Type B pancreatic cell (in vitro differentiated cells): ENCODE results near the gene MLH1. TPM values are rescaled to one million over a fixed set of nuclear protein-coding genes. Genes with fewer than 3 reads are reported as not detected.

ENCODE experiments used
- DNase-seq: peaks from one replicate; pipeline ENCODE4 v3.0.0; 2021; ENCODE audit warnings: mixed read lengths; ENCODE audit not compliant: unreplicated experiment; ENCODE audit errors: extremely low spot score
- H3K27ac Mint-ChIP-seq: 2 replicates; pipeline ENCODE4 v1.8.0; 2021; ENCODE audit warnings: mild to moderate bottlenecking, mixed read lengths
- H3K27me3 Mint-ChIP-seq: 2 replicates; pipeline ENCODE4 v1.8.0; 2021; ENCODE audit warnings: mixed read lengths
- H3K36me3 Mint-ChIP-seq: 2 replicates; pipeline ENCODE4 v1.8.0; 2021; ENCODE audit warnings: mixed read lengths
- H3K4me1 Mint-ChIP-seq: one replicate; pipeline ENCODE4 v1.8.0; 2021; ENCODE audit warnings: mixed read lengths; ENCODE audit not compliant: unreplicated experiment
- H3K4me3 Mint-ChIP-seq: 2 replicates; pipeline ENCODE4 v1.8.0; 2021; ENCODE audit warnings: mild to moderate bottlenecking, mixed read lengths
- H3K9me3 Mint-ChIP-seq: 2 replicates; pipeline ENCODE4 v1.8.0; 2021; ENCODE audit warnings: mixed read lengths
- CTCF ChIP-seq: fragments of 200-600 bp; sonication (generic); conservative IDR thresholded peaks from 2 replicates; pipeline ENCODE4 v1.5.0; 2021; ENCODE audit warnings: antibody characterized with exemption, mild to moderate bottlenecking
- total RNA-seq: library from RNA; stranded (reverse); gene quantifications from 2 replicates; pipeline ENCODE4 v1.2.1, GENCODE V29; 2021; ENCODE audit warnings: low replicate concordance

MLH1 gene
- total RNA-seq, 1 donor from 2014 or later: 41.0 TPM

DNA sequence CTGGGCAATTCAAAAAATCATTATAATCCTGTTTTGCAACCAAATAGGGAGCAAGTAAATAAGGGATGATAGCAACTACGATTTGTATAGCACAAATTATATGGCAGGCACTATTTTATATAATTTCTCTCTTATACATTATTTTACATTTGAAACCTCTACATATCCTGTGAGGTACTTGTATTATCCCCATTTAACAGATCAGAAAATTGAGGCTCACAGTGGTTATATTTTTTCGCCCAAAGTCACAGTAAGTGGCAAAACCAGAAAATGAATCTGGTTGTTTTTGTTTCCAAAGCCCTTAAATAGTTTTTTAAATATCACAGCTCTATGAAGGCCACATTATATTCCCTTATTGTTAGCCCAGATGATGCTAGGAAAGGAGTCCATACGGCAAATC lies 74.3 kb downstream of the MLH1 start:
- H3K27me3 Mint-ChIP-seq: no peaks in the 10 kb centered on the region

DNA sequence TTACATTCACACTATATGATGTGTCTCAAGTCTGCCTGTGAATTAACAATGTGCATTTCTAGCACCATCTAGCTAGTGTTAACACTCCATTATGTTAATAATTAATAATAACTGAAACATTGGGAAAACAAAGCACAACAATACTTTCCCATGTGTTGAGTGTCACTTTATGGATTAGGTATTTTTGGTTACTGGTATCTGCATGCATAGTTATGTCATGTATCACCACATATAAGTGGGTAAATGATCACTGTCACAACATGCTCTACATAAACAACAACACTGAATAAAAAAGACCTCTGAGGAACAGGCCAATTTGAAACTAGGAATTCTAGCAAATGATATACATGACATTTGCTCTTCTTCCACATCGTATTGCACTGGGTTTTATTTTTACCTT lies 74.7 kb downstream of the MLH1 start:
- Mint-ChIP-seq H3K36me3 (peaks cover 31% of the 10 kb centered on the region), H3K4me1 (peaks cover 6% of the 10 kb centered on the region), H3K4me3 (no peak overlapping the region), H3K9me3 (no peaks in the 10 kb centered on the region), H3K27ac (no peak overlapping the region), H3K27me3 (no peaks in the 10 kb centered on the region)
- no peak for DNase-seq
- no peak for TF ChIP-seq CTCF

More for the DNA sequence above, 74.3 kb downstream of the MLH1 start:
- TF ChIP-seq CTCF: no peak
- Mint-ChIP-seq H3K9me3 (no peaks in the 10 kb centered on the region), H3K27ac (no peak overlapping the region), H3K4me1 (peaks cover 2% of the 10 kb centered on the region), H3K4me3 (no peak overlapping the region), H3K36me3 (peaks cover 32% of the 10 kb centered on the region)
- DNase-seq: no peak

GRCh38 chr3:37071921-37072320 lies 78.6 kb downstream of the MLH1 start:
- TF ChIP-seq CTCF: no peak
- H3K27me3 Mint-ChIP-seq: no peaks in the 10 kb centered on the region
- no peak overlapping the region for H3K4me3 Mint-ChIP-seq
- peaks cover 15% of the 10 kb centered on the region for H3K4me1 Mint-ChIP-seq
- H3K9me3 Mint-ChIP-seq: no peaks in the 10 kb centered on the region
- DNase-seq: no peak
- no peak overlapping the region for H3K27ac Mint-ChIP-seq
- H3K36me3 Mint-ChIP-seq: peaks cover 41% of the 10 kb centered on the region

- peaks cover 43% of the 10 kb centered on the region for H3K36me3 Mint-ChIP-seq
- H3K4me3 Mint-ChIP-seq: no peak overlapping the region
- H3K4me1 Mint-ChIP-seq: peaks cover 15% of the 10 kb centered on the region
- no peak for TF ChIP-seq CTCF
- H3K27me3 Mint-ChIP-seq: no peaks in the 10 kb centered on the region
- no peaks in the 10 kb centered on the region for H3K9me3 Mint-ChIP-seq
- DNase-seq: no peak
- no peak overlapping the region for H3K27ac Mint-ChIP-seq
Observed at GRCh38 chr3:37072892-37073291, 79.6 kb downstream of the MLH1 start.

DNA sequence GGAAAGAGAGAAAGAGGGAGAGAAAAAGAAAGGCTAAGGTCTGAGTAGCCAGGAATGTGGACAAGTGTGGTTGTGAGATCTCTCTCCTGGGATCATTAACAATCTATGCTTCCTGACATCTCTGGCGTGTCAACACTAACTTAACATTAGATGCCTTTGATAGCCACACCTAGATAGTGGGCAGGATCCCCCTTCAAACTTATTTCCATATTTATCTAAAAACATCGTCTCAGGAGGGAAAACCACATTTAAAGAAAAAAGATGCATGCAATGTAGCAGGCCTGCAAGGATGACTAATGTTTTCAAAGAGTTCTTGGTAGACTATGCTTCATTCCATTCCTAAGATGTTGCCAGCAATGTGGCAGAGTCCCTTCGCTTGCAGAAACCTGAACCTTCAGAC lies 80.9 kb downstream of the MLH1 start:
- DNase-seq: no peak
- H3K4me3 Mint-ChIP-seq: no peak overlapping the region
- H3K27ac Mint-ChIP-seq: peak overlapping the region; percentile 21
- no peaks in the 10 kb centered on the region for H3K9me3 Mint-ChIP-seq
- H3K36me3 Mint-ChIP-seq: peaks cover 47% of the 10 kb centered on the region
- peaks cover 15% of the 10 kb centered on the region for H3K4me1 Mint-ChIP-seq
- no peak for TF ChIP-seq CTCF
- no peaks in the 10 kb centered on the region for H3K27me3 Mint-ChIP-seq

GRCh38 chr3:37075955-37076354 lies 82.6 kb downstream of the MLH1 start:
- Mint-ChIP-seq H3K27ac (no peak overlapping the region), H3K36me3 (peaks cover 45% of the 10 kb centered on the region), H3K4me3 (no peak overlapping the region), H3K4me1 (peaks cover 15% of the 10 kb centered on the region), H3K27me3 (no peaks in the 10 kb centered on the region), H3K9me3 (no peaks in the 10 kb centered on the region)
- no peak for TF ChIP-seq CTCF
- no peak for DNase-seq
